GM18498 (cell line): ENCODE data around the gene TXLNB.
"Not testable (repeated sequence)": the region's sequence is repeated elsewhere in the genome, so short reads cannot be mapped to it uniquely, and the experiment has no call there.

Experiments used
- ATAC-seq: cut with Tn5 transposase; IDR thresholded peaks from one replicate; pipeline ENCODE4 v1.9.1; 2021; ENCODE audit warnings: mild to moderate bottlenecking, moderate library complexity; ENCODE audit not compliant: unreplicated experiment

The TXLNB gene

DNA sequence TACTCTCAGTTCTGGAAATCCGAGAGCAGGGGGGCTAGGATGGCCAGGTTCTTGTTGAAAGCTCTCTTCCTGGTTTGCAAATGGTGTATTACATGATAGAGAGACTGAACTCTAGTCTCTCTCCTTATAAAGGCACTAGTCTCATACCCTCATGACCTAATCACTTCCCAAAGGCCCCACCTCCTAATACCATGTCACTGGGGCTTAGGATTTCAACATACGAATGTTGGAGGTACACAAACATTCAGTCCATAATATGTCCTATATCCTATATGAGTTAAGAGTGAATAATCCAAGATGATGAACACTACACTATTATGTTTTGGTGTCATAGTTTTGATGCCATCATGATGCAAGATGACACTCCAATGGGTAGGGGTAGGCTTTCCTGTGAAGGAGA is 20.0 kb upstream of the TXLNB start:
- no peak for ATAC-seq

DNA sequence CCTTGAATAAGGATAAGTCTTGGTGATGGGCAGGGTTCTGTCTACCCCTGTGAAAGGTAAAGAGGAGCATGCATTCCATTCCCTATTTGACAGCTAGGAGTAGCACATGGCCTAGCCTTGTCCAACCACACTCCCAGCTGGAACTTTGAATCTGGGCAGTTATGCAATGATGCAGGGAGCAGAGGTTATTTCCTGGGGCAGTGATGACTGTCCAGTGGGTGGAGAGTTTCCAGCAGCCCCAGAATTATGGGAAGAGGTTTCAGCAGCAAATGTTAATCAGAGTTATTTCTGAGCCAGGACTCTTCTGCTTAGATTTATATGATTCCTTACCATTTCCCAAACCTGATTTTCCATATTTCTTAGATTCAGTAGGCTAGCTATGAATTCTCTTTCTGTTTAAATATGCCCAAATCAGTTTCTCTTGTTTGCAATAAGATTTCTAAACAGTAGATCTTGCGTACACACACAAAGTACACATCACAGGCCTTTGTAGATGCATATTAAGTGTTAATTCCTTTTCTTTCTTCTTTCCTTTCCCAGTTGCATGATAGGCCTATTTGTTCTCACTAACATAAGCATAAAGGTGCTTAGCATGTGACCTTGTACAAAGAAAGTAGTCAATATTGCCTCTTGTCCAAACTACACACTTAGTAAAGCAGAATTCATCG is 17.3 kb upstream of the TXLNB start:
- no peak for ATAC-seq

DNA sequence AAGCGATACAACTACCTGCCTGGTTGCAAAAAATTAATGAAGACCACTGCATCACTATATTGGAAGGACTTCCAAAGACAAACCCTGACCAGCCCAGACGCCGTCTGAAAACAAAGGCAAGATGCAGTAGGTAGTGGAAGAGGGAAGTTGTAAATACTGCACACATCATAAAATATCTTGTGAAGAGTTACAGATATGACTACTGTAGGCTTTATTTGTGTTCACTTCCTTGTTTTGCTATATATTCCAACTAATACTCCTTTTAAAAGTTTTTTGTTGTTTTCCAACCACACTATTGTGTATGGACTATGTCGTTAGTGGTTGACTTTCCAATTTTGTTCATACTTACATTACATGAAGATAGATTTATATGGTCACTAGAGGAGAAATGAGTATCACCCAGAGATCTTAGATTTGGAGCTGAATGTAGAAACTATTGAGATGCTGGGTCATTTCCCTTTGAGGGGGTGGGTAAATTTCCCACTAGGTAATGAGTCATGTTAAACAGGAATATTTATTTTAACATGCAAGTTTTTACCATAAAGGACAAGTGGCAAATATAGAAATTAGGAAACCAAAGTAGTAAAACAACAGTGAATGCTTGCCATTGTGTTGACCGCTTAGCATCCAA is 16.6 kb upstream of the TXLNB start:
- peak; percentile 71 for ATAC-seq

DNA sequence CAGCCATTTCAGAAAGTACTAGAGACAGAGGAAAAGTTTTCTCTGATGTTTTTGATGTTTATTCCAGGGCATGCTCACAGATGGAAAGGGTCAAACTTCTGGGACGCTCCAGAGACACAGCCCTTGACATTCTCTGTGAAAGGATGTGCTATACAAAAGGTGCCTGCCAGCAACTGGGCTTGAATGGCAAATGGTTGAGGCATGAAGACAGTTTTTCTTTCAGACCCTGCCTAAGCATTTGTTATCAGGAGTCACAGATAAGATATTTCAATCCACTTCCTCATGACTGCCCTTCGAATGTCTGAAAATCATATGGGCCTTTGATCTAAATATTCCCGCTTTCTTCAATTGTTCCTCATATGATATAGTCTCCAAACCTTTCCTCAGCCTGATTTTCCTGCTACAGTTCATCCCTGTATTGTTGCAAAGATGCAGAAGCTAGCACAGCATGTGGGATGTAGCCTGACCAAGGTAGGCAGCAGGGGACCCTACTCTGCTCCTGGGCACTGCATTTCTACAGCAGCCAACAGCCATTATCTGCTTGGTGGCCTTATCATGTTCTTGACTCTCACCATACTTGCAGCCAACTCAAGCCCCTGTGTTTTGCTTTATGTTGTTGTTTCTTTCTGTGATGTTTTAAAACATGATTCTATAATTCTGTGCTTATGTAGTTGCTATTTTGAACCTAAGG is 14.6 kb upstream of the TXLNB start:
- ATAC-seq, result no peak

- ATAC-seq, result no peak
Observed at GRCh38 chr6:139303185-139303584, 11.4 kb upstream of the TXLNB start.

GRCh38 chr6:139297921-139298320 is 6.1 kb upstream of the TXLNB start:
- ATAC-seq, result no peak

DNA sequence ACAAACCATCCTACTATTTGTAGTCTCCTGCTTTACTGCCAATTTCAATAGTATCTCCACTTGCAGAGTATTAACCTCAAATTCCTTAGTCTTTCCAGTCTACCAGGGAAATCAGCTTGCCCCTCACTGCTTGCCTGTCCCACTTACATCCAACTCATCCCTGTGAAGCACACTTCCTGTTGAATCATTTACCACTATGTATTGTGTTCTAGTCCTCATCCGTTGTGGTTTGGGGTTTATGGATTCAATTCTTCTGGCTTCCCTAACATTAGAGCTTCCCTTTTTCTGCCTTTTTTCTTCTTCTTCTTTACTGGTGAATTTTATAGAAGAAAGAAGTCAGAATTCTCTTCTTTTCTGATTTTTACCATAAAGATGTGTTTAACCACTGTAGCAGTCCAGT is 5.1 kb upstream of the TXLNB start:
- ATAC-seq, result no peak

DNA sequence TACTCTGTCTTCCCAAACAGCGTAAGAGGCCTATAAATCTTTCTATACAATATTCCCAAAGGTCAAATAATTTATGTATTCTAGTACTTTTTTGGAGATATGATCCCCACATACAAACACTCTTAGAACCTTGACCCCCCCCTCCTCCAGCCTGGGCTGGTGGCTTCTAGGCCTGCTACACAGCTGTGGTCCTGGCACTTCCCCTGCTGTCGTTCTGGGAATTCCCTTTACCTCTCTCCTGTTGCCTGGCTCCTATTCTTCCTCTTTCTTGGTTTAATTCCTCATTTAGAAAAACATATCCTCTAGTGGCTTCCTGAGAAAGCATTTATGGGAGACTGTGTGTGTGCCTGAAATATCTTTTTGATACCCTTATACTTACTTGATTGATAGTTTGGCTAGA is 4.1 kb upstream of the TXLNB start:
- ATAC-seq, result no peak

DNA sequence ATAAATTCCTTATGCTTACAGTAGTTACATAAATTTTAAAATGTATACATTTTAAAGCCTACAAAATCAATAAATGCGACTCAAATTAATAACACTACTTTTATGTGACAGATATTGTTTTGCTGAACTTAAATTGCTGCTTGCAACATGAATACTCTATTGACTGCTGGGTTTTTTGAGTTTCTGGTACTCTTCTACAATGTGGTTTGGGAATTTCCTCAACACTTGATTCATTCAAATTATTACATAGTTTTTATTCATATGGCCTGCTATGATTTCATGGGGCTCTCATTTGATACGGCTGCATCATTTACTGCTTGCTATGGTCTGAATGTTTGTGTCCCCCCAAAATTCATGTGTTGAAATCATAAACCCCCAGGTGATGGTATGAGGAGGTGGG is 2.3 kb upstream of the TXLNB start:
- no peak for ATAC-seq

GRCh38 chr6:139293230-139293629 is 1.4 kb upstream of the TXLNB start:
- ATAC-seq, result not testable (repeated sequence)

GRCh38 chr6:139290787-139291311 is 949 bp downstream of the TXLNB start:
- ATAC-seq, result peak; percentile 82

DNA sequence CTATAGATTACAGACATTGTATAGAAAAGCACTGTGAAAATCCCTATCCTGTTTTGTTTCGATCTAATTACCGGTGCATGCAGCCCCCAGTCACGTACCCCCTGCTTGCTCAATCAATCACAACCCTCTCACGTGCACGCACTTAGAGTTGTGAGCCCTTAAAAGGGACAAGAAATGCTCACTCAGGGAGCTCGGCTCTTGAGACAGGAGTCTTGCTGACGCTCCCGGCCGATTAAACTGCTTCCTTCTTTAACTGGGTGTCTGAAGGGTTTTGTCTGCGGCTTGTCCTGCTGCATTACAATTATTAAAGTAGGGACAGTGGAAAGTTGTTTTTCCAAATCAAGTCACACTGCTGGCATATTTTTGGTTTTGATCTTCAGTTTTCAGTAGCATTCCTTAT is 2.6 kb downstream of the TXLNB start:
- ATAC-seq, result no peak

GRCh38 chr6:139288496-139289040 is 3.2 kb downstream of the TXLNB start:
- ATAC-seq, result no peak

GRCh38 chr6:139287868-139288267 is 3.9 kb downstream of the TXLNB start:
- no peak for ATAC-seq

DNA sequence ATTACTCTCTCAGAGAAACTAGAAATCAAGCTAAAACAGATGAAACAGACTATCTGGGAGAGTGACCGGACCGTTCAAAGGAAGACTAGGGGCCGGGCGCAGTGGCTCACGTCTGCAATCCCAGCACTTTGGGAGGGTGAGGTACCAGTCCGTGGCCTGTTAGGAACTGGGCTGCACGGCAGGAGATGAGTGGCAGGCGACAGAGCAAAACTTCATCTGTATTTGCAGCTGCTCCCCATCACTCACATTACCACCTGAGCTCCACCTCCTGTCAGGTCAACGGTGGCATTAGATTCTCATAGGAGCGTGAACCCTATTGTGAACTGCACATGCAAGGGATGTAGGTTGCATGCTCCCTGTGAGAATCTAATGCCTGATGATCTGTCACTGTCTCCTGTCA is 5.4 kb downstream of the TXLNB start:
- ATAC-seq, result not testable (repeated sequence)

DNA sequence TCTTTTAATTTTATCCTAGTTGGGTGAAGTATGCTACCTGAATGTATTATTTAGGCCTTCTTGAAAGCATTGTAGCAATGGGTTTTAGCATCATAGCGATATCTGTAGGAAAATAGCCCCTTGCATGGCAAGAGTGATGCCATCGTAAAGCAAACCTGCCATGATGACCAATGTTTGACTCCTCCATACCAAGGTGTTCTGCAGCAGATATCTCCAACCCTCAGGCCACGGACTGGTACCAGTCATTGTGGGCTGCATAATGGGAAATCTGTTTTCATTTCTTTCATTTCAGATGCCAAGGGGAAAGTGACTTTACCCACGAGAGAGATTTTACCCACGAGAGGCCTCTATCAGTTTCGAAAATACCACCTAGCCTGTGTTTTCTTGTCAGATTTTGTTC is 6.2 kb downstream of the TXLNB start:
- ATAC-seq, result no peak

DNA sequence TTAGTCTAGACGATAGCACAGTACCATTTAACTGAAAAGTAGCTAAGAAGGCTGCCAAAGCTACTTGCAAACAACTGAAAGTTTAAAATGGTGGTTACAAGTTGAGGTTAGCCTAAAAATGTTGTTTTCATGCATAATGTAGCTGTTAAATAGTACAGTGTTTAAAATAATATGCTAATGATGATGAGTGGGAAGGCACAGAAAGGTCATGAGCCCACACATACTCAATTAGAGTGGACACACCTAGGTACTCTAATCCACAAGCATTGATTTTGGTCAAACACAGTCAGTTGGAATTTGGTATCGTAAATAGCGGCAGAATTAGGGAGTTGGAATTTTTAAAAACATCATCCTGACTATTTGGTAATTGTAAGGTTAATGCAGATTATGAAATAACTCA is 7.0 kb downstream of the TXLNB start:
- no peak for ATAC-seq

DNA sequence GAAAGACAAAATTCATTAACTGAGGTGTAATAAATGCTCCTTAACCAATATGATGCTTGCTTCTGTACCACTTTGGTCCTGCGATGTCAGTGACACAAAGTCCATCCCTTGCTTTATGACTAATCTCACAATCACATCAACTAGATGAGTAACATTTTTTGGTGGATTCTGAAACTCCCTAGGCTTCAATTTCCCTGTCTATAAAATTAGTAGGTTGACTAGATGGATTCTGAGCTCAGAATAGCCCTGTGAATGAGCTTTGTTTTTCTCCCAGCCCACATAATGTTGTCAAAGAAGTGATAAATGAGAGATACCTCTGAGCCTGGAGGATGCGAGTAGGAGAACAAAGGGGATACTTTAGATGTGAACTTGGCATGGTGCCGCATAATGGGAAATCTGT is 9.1 kb downstream of the TXLNB start:
- ATAC-seq, result no peak

GRCh38 chr6:139278190-139278589 is 13.6 kb downstream of the TXLNB start:
- no peak for ATAC-seq

DNA sequence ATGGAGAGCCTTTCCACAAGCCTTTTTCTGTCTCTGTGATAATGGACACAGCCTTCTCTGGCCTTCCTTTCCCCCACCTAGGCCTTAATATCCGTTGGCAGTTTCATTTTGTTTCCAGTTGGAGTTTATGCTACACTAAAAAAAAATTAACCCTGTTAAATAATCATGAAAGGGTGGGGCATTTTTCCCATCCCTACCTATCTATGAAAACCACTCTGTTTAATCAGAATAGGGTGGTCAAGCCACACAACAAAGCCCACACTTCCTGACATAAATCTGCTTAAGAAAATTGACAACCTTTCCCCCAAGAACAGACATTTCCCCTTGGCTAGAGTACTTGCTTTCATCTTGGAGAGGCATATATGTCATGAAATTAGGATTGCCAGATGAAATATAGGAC is 14.2 kb downstream of the TXLNB start:
- ATAC-seq, result no peak

DNA sequence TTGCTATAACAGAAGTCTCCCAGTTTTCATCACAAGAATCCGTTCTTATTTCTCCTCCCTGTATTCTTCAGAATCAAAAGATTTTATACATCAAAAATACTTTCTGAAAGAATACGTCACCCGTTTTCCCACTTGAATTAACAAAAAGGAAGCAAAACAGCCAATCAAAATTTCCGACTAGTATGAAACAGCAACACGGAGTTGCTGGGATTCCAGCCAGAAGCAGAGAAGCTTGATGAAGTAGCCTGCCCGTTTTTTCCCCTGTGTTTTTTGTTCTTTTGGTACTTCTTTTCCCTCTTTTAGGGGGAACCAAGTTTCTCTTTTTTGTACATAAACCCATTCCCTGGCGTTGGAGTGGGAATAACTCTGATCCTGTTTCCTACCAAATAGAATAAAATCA is 14.6 kb downstream of the TXLNB start:
- no peak for ATAC-seq
